GM10248 (cell line): ENCODE data around the gene GPR65.

Source experiments
- CTCF ChIA-PET: fragments of 300-600 bp; sonication (Branson Sonifier 250); formaldehyde crosslinking; extraction: SDS; loops from one replicate; lab custom pipeline; 2021; ENCODE audit warnings: antibody characterized with exemption; lab: Yijun Ruan, JAX
- POLR2A ChIA-PET: fragments of 350-650 bp; sonication (Branson Sonifier 250); formaldehyde crosslinking; extraction: SDS; loops from one replicate; lab custom pipeline; 2020; ENCODE audit warnings: antibody characterized with exemption; lab: Yijun Ruan, JAX
- DNase-seq: peaks from one replicate; pipeline ENCODE4 v3.0.0; 2012; ENCODE audit errors: extremely low spot score
- CTCF ChIP-seq: IDR thresholded peaks from 2 replicates; pipeline ENCODE4 v1.5.1; 2012; ENCODE audit warnings: mild to moderate bottlenecking, low read depth; ENCODE audit errors: extremely low read depth, missing control alignments, control extremely low read depth

Gene GPR65

DNA sequence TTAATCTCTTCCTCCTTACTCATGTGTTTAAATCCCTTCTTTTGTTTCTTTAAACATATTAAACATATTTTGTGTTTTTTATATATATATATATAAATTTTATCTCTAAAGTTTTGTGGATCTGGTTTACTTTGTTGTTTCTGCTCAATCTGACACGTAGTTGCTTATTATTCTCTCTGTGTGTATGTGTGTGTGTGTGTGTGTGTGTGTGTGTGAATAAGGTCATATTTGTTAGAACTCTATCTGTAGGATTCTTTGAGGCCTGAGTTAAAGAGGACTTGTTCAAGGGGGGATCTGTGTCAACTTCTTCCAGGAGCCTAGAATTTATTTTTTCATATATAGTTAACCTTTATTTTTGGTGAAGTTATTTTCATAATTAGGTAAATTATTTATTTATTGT lies 2.7 kb downstream of the GPR65 start:
- ChIA-PET CTCF (interaction anchor here (1.1 to 1.7 kb wide), 3 partner anchors 10 to 15 kb away, joined by 3 to 5 read pairs (median 3); partner anchors contain the start of gene GALC), POLR2A (no interaction called here)

GRCh38 chr14:88008039-88008742 lies 3.3 kb downstream of the GPR65 start:
- CTCF ChIA-PET: interaction anchor here (1.1 to 1.7 kb wide), 3 partner anchors 9 to 14 kb away, joined by 3 to 6 read pairs (median 3); no protein-coding TSS in a partner anchor
- no peak for TF ChIP-seq CTCF
- POLR2A ChIA-PET: no interaction called here
- DNase-seq: no peak

More for the DNA sequence above, 2.7 kb downstream of the GPR65 start:
- no peak for TF ChIP-seq CTCF
- DNase-seq: no peak

DNA sequence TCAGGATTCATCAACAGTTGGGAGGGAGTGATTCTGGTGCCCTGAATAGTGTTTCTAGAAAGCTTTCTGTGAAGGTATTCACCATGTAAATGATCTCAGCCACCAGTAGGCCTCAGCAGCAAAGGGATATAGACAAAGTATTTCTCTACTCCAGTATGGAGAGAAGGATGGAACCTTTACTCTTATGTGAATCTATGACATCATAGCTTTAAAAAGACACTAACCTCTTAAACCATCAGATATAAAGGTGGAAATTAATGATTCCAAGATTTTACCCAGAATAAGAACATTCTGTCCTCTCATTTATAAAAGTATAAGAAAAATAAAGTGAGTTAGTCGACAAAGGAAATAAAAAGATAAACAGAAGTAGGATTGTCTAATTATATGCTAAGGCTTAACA lies 4.6 kb downstream of the GPR65 start:
- POLR2A ChIA-PET: no interaction called here

DNA sequence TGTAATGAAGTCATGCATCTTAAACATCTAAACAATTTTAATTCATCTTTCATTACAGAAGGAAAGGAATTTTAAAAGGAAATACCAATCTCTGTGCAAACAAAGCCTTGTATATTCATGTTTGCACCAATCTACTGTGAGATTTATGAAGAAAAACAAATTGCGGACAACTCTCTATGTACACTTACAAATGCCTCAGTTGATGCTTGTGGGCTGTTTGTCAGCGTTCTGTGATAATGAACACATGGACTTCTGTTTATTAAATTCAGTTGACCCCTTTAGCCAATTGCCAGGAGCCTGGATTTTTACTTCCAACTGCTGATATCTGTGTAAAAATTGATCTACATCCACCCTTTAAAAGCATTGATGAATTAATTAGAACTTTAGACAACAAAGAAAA lies 5.4 kb downstream of the GPR65 start:
- POLR2A ChIA-PET: no interaction called here
- TF ChIP-seq CTCF: no peak
- CTCF ChIA-PET: no interaction called here
- no peak for DNase-seq

More for the DNA sequence above, 4.6 kb downstream of the GPR65 start:
- no peak for TF ChIP-seq CTCF
- CTCF ChIA-PET: interaction anchor here (0.9 to 1.6 kb wide), 3 partner anchors 13 to 180 kb away, joined by 3 to 6 read pairs (median 5); no protein-coding TSS in a partner anchor
- DNase-seq: no peak

DNA sequence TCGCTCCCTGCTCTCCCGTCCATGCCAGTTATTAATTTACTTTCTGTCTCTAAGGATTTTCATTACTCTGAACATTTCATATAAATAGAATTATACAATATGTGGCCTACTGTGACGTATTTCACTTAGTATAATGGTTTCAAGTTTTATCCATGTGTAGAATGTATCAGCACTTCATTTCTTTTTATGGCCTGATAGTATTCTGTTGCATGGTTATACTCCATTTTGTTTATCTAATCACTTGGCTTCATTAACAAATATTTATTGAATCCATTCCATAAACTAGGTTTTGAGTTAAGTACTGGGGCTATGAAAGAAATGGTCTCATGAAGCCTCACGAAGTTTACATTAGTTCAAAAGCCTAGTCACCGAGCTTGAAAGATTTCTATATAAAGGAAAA lies 7.6 kb downstream of the GPR65 start:
- TF ChIP-seq CTCF: no peak
- ChIA-PET POLR2A (no interaction called here), CTCF (interaction anchor here (0.6 to 2.1 kb wide), 7 partner anchors 18 to 324 kb away, joined by 3 to 6 read pairs (median 3); no protein-coding TSS in a partner anchor)
- DNase-seq: no peak

DNA sequence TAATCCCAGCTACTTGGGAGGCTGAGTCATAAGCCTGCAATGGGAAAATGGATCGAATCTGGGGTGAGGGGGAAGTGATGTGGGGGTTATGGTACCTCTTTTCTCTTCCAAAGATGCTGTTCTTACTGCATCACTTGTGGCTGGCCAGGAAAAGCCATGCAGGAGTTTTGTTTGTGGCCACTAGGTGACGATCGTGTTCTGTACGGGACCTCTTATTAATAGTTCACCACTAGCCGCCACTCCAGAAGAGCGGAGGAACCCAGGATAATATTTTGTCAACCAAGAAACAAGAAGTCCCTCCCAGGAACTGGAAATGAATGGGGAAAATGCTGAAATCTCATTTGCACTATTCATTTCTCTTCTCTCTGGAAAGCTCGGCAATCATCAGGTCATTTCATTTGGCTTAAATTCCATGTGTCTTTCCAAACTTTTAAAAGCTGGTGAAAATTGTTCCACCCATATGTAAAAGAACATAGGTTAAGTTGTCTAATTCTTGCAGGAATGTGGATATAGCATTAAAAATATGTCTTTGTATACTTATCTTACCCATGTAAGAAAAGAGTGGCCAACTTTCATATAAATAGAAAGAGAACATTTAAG lies 8.9 kb downstream of the GPR65 start:
- ChIA-PET CTCF (interaction anchor here (0.7 to 5.3 kb wide), 31 partner anchors 8 to 366 kb away, joined by 3 to 37 read pairs (median 4); partner anchors contain the start of genes GALC and GPR65), POLR2A (interaction anchor here (1.2 kb wide), 1 partner anchor 21 kb away, joined by 3 read pairs; the partner anchor contains the start of gene GALC)
- peak; percentile 40 for DNase-seq
- TF ChIP-seq CTCF: peak; percentile 68
